ENCODE data around the gene SLC7A6. TPM values are rescaled to one million over a fixed set of nuclear protein-coding genes. Genes with fewer than 3 reads are reported as not detected.

Gene SLC7A6
- polyA plus RNA-seq, 1 donor from 2014 or later, result 13.8 TPM

GRCh38 chr16:68289202-68289601 is 24.9 kb downstream of the SLC7A6 start:
- peaks cover 2% of the 10 kb centered on the region for H3K36me3 Mint-ChIP-seq
- no peaks in the 10 kb centered on the region for H3K9me3 Mint-ChIP-seq
- peak overlapping the region in 3 of 4 donors; percentile 50 to 88 (median 77) for H3K4me3 Mint-ChIP-seq
- peaks cover 1% of the 10 kb centered on the region for H3K27me3 Mint-ChIP-seq
- peak overlapping the region; percentile 77 to 95 (median 92) for H3K27ac Mint-ChIP-seq
- peaks cover 36 to 65% (median 55%) of the 10 kb centered on the region in 3 donors for H3K4me1 Mint-ChIP-seq

- H3K9me3 Mint-ChIP-seq, result no peaks in the 10 kb centered on the region
- H3K27ac Mint-ChIP-seq, result peak overlapping the region; percentile 77 to 95 (median 92)
- H3K36me3 Mint-ChIP-seq, result peaks cover 2% of the 10 kb centered on the region
- H3K4me3 Mint-ChIP-seq, result peak overlapping the region; percentile 41 to 88 (median 64)
- peaks cover 1% of the 10 kb centered on the region for H3K27me3 Mint-ChIP-seq
- H3K4me1 Mint-ChIP-seq, result peaks cover 32 to 59% (median 50%) of the 10 kb centered on the region in 3 donors
Observed at GRCh38 chr16:68289621-68290329, 25.4 kb downstream of the SLC7A6 start.

- Mint-ChIP-seq H3K27me3 (peaks cover 1% of the 10 kb centered on the region), H3K9me3 (no peaks in the 10 kb centered on the region), H3K4me3 (no peak overlapping the region), H3K27ac (peak overlapping the region in 2 of 3 donors; percentile 92 to 95), H3K4me1 (peaks cover 28 to 53% (median 44%) of the 10 kb centered on the region in 3 donors), H3K36me3 (peaks cover 2% of the 10 kb centered on the region)
Observed at GRCh38 chr16:68290450-68290849, 26.1 kb downstream of the SLC7A6 start.

- Mint-ChIP-seq H3K9me3 (no peaks in the 10 kb centered on the region), H3K27me3 (peaks cover 1% of the 10 kb centered on the region), H3K36me3 (peaks cover 1% of the 10 kb centered on the region), H3K27ac (peak overlapping the region in 1 of 3 donors; percentile 82), H3K4me3 (peak overlapping the region in 1 of 4 donors; percentile 49), H3K4me1 (peaks cover 25 to 47% (median 40%) of the 10 kb centered on the region in 3 donors)
Observed at GRCh38 chr16:68291227-68291626, 26.9 kb downstream of the SLC7A6 start.

- Mint-ChIP-seq H3K4me3 (no peak overlapping the region), H3K4me1 (peaks cover 19 to 38% (median 33%) of the 10 kb centered on the region in 3 donors), H3K27ac (peak overlapping the region in 2 of 3 donors; percentile 81 to 82), H3K9me3 (no peaks in the 10 kb centered on the region), H3K27me3 (no peaks in the 10 kb centered on the region), H3K36me3 (no peaks in the 10 kb centered on the region)
Observed at GRCh38 chr16:68292425-68292824, 28.1 kb downstream of the SLC7A6 start.

- H3K27me3 Mint-ChIP-seq, result no peaks in the 10 kb centered on the region
- H3K27ac Mint-ChIP-seq, result peak overlapping the region in 1 of 3 donors; percentile 39
- H3K4me1 Mint-ChIP-seq, result peaks cover 4 to 13% (median 8%) of the 10 kb centered on the region in 3 donors
- H3K9me3 Mint-ChIP-seq, result no peaks in the 10 kb centered on the region
- no peaks in the 10 kb centered on the region for H3K36me3 Mint-ChIP-seq
- H3K4me3 Mint-ChIP-seq, result no peak overlapping the region
Observed at GRCh38 chr16:68296291-68296690, 32.0 kb downstream of the SLC7A6 start.

- H3K27ac Mint-ChIP-seq, result peak overlapping the region in 1 of 3 donors; percentile 39
- peaks cover 3 to 10% (median 4%) of the 10 kb centered on the region in 3 donors for H3K4me1 Mint-ChIP-seq
- no peaks in the 10 kb centered on the region for H3K27me3 Mint-ChIP-seq
- no peaks in the 10 kb centered on the region for H3K36me3 Mint-ChIP-seq
- no peaks in the 10 kb centered on the region for H3K9me3 Mint-ChIP-seq
- no peak overlapping the region for H3K4me3 Mint-ChIP-seq
Observed at GRCh38 chr16:68296693-68297092, 32.4 kb downstream of the SLC7A6 start.

DNA sequence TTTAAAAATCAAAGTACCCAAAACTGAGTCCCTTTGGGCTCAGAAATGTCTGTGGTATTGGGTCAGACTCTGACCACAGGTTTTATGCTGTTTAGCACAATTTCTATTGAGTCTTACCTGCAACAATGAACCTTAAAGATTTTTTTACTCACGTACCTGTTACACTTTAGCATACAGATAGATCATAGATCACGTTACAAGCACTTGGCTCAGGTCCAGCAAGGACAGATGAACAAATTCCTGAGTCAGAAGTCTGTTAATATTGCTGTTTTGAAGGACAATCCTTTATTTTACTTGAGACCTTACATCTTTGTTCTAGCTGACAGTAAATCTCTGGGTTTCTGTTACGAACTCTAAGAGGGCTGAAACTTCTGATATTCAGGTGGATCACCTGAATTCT is 33.6 kb downstream of the SLC7A6 start:
- H3K36me3 Mint-ChIP-seq, result no peaks in the 10 kb centered on the region
- peak overlapping the region; percentile 21 to 80 (median 58) for H3K27ac Mint-ChIP-seq
- H3K27me3 Mint-ChIP-seq, result no peaks in the 10 kb centered on the region
- no peak overlapping the region for H3K4me3 Mint-ChIP-seq
- H3K9me3 Mint-ChIP-seq, result no peaks in the 10 kb centered on the region
- peaks cover 0 to 5% (median 2%) of the 10 kb centered on the region in 3 donors for H3K4me1 Mint-ChIP-seq

DNA sequence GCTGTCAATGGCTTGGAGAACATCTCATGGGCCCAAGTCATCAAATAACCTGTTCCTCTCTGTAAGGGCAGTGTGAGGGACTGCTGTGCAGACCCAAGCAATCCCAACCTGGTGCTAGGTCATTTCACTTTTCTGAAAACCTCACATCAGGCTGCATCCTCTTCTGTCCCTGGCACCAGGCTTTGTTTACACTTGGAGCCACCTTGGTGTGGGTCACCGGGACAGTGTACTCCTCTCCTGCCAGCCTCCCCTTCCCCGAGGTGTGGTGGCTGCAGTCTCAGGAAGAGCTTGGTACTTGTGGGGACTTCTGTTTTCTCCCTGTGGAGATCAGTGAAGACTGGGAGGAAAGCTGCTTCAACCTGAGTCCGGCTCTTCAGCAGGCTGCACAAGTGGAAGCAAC is 34.0 kb downstream of the SLC7A6 start:
- Mint-ChIP-seq H3K36me3 (no peaks in the 10 kb centered on the region), H3K27ac (peak overlapping the region in 2 of 3 donors; percentile 21 to 58), H3K27me3 (no peaks in the 10 kb centered on the region), H3K4me1 (peaks cover 0 to 5% (median 2%) of the 10 kb centered on the region in 3 donors), H3K9me3 (no peaks in the 10 kb centered on the region), H3K4me3 (no peak overlapping the region)

GRCh38 chr16:68298907-68299561 is 34.7 kb downstream of the SLC7A6 start:
- Mint-ChIP-seq H3K36me3 (peaks cover 4% of the 10 kb centered on the region), H3K4me1 (peaks cover 0 to 2% (median 1%) of the 10 kb centered on the region in 3 donors), H3K9me3 (no peaks in the 10 kb centered on the region), H3K4me3 (no peak overlapping the region), H3K27me3 (no peaks in the 10 kb centered on the region), H3K27ac (peak overlapping the region in 1 of 3 donors; percentile 78)

DNA sequence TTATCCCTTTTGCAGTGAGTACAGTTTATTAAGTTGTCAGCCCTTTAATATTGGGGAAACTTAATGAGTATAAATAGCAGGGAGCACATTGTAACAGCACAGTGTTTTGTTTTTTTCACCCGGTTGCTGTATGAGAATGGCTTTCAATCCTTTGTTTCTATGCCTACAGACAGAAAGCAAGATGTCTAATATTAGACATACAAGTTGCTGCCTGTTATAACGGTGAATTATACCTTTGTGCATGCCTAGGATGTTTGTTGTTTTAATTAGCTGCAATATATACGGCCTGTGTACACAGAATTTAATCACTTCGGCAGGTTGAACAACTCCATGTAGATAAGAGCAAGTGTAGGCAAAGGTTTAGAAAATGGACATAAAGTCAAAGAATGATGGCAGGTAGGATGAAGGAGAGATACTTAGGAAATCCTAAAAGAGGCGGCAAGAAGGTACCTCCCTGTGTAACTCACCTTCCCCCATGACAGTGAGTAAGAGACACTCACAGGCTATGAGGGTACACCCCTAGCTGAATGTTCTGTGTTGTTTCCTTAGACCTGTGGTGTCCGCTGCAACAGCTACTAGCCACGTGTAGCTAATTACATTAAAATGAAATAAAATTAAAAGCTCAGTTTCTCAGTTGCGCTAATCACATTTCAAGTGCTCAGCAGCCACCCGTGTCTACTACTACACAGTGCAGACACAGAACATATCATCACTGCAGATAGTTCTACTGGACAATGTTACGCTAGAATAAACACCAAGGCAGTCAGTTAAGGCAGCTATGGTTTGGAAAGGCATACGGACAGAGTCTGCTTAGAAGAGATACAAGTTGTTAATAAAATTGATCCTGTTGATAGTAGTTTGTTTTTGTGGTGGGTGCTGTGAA is 35.5 kb downstream of the SLC7A6 start:
- no peaks in the 10 kb centered on the region for H3K27me3 Mint-ChIP-seq
- H3K36me3 Mint-ChIP-seq, result peaks cover 4% of the 10 kb centered on the region
- H3K27ac Mint-ChIP-seq, result peak overlapping the region in 1 of 3 donors; percentile 78
- H3K9me3 Mint-ChIP-seq, result no peaks in the 10 kb centered on the region
- peaks cover 0 to 2% (median 1%) of the 10 kb centered on the region in 3 donors for H3K4me1 Mint-ChIP-seq
- no peak overlapping the region for H3K4me3 Mint-ChIP-seq

GRCh38 chr16:68300734-68301459 is 36.6 kb downstream of the SLC7A6 start:
- Mint-ChIP-seq H3K4me1 (peaks cover 0 to 5% (median 5%) of the 10 kb centered on the region in 3 donors), H3K36me3 (peaks cover 4% of the 10 kb centered on the region), H3K4me3 (no peak overlapping the region), H3K27ac (peak overlapping the region in 2 of 3 donors; percentile 32 to 63), H3K9me3 (no peaks in the 10 kb centered on the region), H3K27me3 (no peaks in the 10 kb centered on the region)

- H3K27me3 Mint-ChIP-seq, result no peaks in the 10 kb centered on the region
- H3K4me1 Mint-ChIP-seq, result peaks cover 18 to 20% (median 19%) of the 10 kb centered on the region in 3 donors
- peaks cover 4% of the 10 kb centered on the region for H3K36me3 Mint-ChIP-seq
Observed at GRCh38 chr16:68306633-68307032, 42.3 kb downstream of the SLC7A6 start.

GRCh38 chr16:68309799-68310198 is 45.5 kb downstream of the SLC7A6 start:
- peak overlapping the region; percentile 94 to 99 (median 98) for H3K4me3 Mint-ChIP-seq
- H3K27me3 Mint-ChIP-seq, result no peaks in the 10 kb centered on the region
- no peaks in the 10 kb centered on the region for H3K36me3 Mint-ChIP-seq
- H3K27ac Mint-ChIP-seq, result peak overlapping the region in 2 of 3 donors; percentile 57 to 95
- H3K4me1 Mint-ChIP-seq, result peaks cover 26 to 33% (median 31%) of the 10 kb centered on the region in 3 donors
- no peaks in the 10 kb centered on the region for H3K9me3 Mint-ChIP-seq

More at GRCh38 chr16:68306633-68307032, 42.3 kb downstream of the SLC7A6 start:
- Mint-ChIP-seq H3K4me3 (peak overlapping the region in 1 of 4 donors; percentile 17), H3K9me3 (no peaks in the 10 kb centered on the region), H3K27ac (no peak overlapping the region)
